GM18526 (cell line): ENCODE results near the gene USP47.

ENCODE experiments used
- POLR2A ChIP-seq: IDR thresholded peaks from 3 replicates; pipeline ENCODE4 v1.6.1; 2011; ENCODE audit not compliant: insufficient read length; ENCODE audit errors: extremely low read depth

USP47 gene

DNA sequence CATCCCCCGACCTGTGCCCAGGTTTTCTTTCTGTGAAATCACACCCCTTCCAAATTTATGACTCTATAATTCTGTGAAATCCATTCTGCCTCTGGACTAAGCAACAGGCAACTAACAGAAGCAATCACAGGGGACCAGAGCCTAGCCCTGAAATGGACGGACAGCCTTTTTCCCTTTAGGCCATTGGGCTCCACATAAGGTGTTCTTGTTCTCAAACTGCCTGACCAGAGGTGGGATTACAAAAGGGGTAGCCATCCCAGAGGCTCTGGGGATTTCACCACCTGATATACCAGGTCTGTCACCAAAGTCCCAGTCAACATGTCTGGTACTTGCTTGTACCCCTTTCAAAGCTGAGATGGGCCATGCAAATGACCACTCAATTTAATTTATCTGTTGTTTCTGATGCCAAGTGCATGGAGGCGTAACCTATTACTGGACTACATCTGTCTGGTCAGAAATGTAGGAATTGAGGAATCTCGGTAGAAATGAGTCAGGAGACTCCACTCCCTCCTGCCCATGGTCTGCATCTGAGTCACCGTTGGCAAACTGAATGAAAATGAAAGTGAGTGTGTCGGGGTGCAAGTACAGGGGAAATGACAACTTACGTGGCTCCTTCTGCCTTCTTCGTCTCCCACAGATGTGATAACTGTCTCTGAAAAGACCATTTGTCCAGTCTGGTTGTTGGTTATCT lies 156.5 kb downstream of the USP47 start:
- TF ChIP-seq POLR2A, result no peak

- no peak for TF ChIP-seq POLR2A
These were observed 159.4 kb downstream of the USP47 start for GRCh38 chr11:12001186-12001585.

GRCh38 chr11:12003336-12003735 lies 161.6 kb downstream of the USP47 start:
- no peak for TF ChIP-seq POLR2A

- TF ChIP-seq POLR2A, result no peak
These were observed 162.0 kb downstream of the USP47 start for GRCh38 chr11:12003815-12004214.

GRCh38 chr11:12005061-12005460 lies 163.3 kb downstream of the USP47 start:
- TF ChIP-seq POLR2A, result no peak

- no peak for TF ChIP-seq POLR2A
These were observed 163.7 kb downstream of the USP47 start for GRCh38 chr11:12005476-12005875.

DNA sequence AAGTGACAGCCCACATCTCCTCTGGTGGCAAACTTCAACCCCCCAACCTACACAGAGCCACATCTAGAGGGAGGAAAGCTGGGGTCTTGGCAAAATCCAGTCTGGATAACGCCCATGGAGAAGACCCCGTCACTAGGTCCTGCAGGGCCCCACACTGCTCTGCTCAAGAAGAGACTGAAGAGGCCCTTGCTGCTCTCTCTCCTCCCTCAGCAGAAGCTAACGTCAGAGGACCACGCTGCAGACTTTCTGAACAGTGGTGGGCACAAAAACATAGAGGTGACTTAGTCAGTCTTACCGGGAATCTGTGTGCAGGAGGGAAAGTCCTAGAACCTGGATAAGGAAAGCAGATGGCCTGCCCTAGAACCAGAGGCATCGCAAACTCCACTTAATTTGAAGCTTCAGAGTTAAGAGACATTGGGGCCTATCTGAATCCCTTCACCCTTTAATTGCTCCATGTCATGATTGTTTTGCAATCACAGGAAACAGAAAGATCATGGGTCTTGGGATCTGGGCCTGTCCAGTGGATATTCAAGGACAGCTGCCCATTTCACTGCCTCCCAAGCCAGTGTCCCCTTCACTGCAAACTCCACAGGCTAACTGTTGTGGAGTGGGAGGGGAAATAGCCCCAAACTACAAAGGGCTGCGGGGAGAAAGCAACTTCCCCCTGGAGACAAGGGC lies 164.9 kb downstream of the USP47 start:
- no peak for TF ChIP-seq POLR2A

DNA sequence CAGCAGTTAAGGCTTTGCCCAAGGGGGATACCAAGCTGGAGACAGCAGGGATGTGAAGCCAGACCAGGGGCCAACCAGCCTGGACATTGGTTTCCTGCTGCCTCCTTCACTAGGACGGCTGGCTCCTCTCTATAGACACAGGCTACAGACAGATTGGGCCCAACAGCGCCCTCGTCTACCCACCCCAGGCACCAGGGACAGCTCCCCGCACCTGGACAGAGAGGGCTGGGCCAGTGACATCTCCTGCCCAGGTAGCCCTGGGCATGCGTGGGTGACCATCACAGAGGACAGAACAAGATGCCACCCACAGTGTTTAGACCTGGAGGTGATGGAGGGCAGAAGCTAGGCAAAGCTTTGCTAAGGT lies 165.4 kb downstream of the USP47 start:
- TF ChIP-seq POLR2A, result no peak

DNA sequence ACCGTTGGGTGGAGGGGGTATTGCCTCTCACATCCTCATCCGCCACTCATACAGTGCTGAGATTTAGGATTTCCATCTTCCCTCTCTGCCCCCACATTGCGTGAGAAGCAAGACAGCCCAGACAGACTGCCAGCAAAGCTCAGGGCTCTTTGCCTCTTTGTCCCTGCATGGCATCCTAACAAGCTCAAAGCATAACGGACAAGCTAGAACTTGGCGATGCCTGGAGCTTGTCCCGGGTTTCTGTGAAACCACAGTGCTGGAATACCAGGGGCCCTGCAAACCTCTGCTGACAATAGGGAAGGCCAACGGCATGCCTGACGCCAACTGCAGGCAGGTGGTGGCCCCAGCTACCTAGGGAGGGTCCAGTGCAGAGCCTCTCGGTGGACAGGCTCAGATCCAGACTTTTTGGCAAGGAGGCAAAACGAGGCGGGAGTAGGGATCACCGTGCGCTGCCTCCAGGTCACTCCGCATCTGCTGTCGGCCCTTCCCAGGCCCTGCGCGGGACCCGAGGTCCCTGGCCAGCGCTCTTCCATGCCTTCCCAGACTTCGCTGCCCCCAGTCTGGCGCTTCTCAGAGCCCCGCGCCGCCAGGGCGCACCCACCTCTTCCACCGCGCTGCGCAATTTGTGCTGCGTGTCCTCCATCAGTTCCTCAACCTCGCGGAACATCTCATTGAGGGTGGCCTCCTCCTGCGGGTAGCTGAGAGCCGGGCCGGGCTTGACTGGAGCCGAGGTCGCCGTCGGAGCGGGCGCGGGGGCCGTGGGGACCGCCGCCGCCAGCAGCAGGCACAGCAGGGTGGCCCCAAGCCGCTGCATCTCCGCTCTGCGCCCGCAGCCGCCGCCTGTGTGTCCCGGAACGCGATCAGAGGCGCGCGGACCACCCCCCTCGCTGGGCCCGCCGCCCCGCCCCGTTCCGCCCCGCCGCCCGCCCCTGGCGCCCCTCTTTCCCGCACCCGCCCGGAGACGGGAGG lies 166.3 kb downstream of the USP47 start, which contains the start of gene DKK3:
Gene DKK3 (minus strand): TSS at position 858 of the 969 bp plus-strand sequence. CDS start 44 bp downstream, at position 814.
- no peak for TF ChIP-seq POLR2A
